Mucosa of descending colon (tissue), 3 donors: ENCODE results near the gene DCAF15. TPM values are rescaled to one million over a fixed set of nuclear protein-coding genes. Genes with fewer than 3 reads are reported as not detected.
A peak's percentile ranks its signal among the peaks of the same experiment; 100 is the strongest.

ENCODE experiments used
- ATAC-seq: fragments of 200-7000 bp; cut with Tn5 transposase; one replicate; pipeline ENCODE4 v1.9.1; 2020; ENCODE audit warnings: mild to moderate bottlenecking, moderate library complexity
- DNase-seq, 3 donors: peaks; one replicate each; pipeline ENCODE4 v3.0.0-alpha.2; 2020
- H3K36me3 ChIP-seq: fragments of 200-600 bp; one replicate; pipeline ENCODE4 v1.8.0; 2021; ENCODE audit warnings: low read depth, mild to moderate bottlenecking
- H3K4me1 ChIP-seq: fragments of 200-600 bp; one replicate; pipeline ENCODE4 v1.8.0; 2021; ENCODE audit warnings: low read depth, mild to moderate bottlenecking
- H3K4me3 ChIP-seq: fragments of 200-600 bp; one replicate; pipeline ENCODE4 v1.8.0; 2021; ENCODE audit warnings: mild to moderate bottlenecking
- H3K9me3 ChIP-seq: fragments of 200-600 bp; one replicate; pipeline ENCODE4 v1.8.0; 2021; ENCODE audit warnings: mild to moderate bottlenecking
- CTCF ChIP-seq: fragments of 200-600 bp; IDR thresholded peaks from one replicate; pipeline ENCODE4 v1.8.0; 2022; ENCODE audit warnings: antibody characterized with exemption, mild to moderate bottlenecking
- intact Hi-C, 2 donors: fragments of 100-400 bp; cut with DNase I in 1 of 2; cut with micrococcal nuclease in 1 of 2; formaldehyde crosslinking; loops; one replicate each; pipeline versions ENCODE4 v1.11.0 to v1.11.1; 2022; cut with DNase I, micrococcal nuclease
- total RNA-seq, 3 donors: library from RNA; stranded (reverse); fragmentation: NEBNext Ultra II Directional in 2 of 3; extraction: Animal tissue kit (Norgen Biotek cat#: 25700) in 2 of 3; gene quantifications; one replicate each; pipeline versions ENCODE4 v1.2.1 to v1.2.4, GENCODE V29; 2021 to 2023
- donor health status: DM: no; HTN: no; CAD: no; lungs with moderate emphysema.
- donor health status: DM: no; HTN: no; CAD: no.
- donor health status: DM: no; HTN: yes; CAD: no.

Gene DCAF15
- total RNA-seq, 3 donors from 2014 or later = 26.4 to 35.2 (median 34.7) TPM

DNA sequence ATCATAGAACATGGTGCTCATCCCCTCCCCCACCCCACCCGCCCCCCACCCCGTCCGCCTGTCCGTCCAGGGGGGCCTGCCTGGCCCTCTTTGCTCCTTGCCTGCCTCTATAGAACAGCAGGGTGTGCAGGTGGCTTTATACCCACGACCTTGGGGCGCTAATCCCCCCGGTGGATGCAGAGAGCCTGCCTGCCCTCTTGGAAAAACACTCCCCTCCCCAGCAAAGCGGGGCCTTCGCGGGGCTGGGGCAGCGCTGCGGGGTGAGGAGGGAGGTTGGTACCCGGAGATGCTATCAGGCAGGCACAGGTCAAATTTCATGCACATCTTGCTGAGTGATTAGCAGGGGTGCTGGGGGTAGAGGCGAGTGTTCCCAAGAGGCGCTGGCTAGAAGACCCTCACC lies 31.9 kb downstream of the DCAF15 start:
- Histone ChIP-seq H3K9me3 (no peaks in the 10 kb centered on the region), H3K4me3 (no peak overlapping the region), H3K4me1 (peaks cover 6% of the 10 kb centered on the region), H3K36me3 (no peaks in the 10 kb centered on the region)
- no peak for ATAC-seq
- DNase-seq = no peak
- TF ChIP-seq CTCF = no peak
- intact Hi-C loops = no loop called here

DNA sequence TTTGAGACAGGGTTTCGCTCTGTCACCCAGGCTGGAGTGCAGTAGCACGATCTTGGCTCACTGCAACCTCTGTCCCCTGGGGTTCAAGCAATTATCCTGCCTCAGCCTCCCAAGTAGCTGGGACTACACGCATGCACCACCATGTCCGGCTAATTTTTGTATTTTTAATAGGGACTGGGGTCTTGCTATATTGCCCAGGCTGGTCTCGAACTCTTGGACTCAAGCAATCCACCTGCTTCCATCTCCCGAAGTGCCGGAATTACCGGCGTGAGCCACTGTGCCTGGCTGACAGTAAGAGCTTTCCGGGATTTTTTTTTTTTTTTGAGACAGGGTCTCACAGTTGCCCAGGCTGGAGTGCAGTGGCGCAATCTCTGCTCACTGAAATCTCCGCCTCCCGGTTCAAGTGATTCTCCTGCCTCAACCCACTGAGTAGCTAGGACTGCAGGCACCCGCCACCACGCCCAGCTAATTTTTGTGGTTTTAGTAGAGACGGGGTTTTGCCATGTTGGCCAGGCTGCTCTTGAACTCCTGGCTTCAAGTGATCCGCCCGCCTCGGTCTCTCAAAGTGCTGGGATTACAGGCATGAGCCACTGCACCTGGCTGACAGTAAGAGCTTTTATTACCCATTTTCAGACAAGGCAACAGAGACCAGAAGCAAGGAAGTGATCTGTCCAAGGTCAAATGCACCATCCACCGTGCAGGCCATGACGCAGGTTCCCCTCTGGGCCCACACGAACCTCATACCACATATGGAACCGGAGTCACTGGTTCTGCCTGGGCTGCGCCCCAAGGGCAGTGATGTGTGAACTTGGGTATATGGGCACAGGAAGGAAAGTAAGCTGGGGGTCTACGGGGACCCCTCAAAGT lies 32.8 kb downstream of the DCAF15 start:
- H3K4me3 ChIP-seq = no peak overlapping the region
- H3K36me3 ChIP-seq = no peaks in the 10 kb centered on the region
- ATAC-seq (peak; percentile 3), DNase-seq (no peak)
- peaks cover 2% of the 10 kb centered on the region for H3K4me1 ChIP-seq
- no peak for TF ChIP-seq CTCF
- no peaks in the 10 kb centered on the region for H3K9me3 ChIP-seq
- intact Hi-C loops = no loop called here

DNA sequence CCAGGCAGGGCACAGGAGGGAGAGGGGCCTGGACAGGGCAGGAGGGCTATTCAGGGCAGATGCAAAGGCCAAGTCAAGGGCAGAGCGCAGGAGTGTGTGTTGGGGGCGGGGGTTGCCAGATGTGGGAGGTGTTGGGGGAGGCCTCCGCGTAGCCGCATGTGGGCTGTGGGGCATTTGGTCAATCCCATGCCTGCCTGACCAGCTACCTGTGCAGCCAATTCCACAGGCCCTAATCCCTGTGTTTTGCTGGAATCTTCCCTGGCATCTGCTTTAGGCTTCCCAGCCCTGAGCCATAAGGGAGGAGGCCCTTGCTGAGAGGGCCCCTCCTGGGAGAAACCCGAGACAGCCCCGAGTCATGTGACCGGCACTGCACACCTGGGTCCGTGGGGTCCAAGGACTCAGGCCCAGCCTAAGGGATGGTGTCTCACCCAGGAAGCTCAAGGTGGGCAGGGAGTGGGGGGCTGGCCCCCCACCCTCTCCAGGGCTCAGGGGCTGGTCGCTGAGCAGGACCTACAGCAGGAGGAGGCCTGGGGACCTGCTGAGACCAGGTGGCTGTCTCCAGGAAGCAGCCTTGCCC lies 33.5 kb downstream of the DCAF15 start:
- no peak overlapping the region for H3K4me3 ChIP-seq
- ATAC-seq = peak; percentile 15
- no peak for DNase-seq

GRCh38 chr19:13986348-13986904 lies 34.1 kb downstream of the DCAF15 start:
- no peak for TF ChIP-seq CTCF
- DNase-seq = peak; percentile 84 to 96 (median 88)
- peak; percentile 83 for ATAC-seq
- H3K36me3 ChIP-seq = no peaks in the 10 kb centered on the region
- no peak overlapping the region for H3K4me3 ChIP-seq
- H3K4me1 ChIP-seq = peaks cover 2% of the 10 kb centered on the region
- no peaks in the 10 kb centered on the region for H3K9me3 ChIP-seq
- intact Hi-C loops = no loop called here

More for the DNA sequence above, 33.5 kb downstream of the DCAF15 start:
- Histone ChIP-seq H3K9me3 (no peaks in the 10 kb centered on the region), H3K4me1 (peaks cover 2% of the 10 kb centered on the region), H3K36me3 (no peaks in the 10 kb centered on the region)
- intact Hi-C loops = no loop called here
- TF ChIP-seq CTCF = no peak

- no peaks in the 10 kb centered on the region for H3K9me3 ChIP-seq
- no peak for TF ChIP-seq CTCF
- ATAC-seq = no peak
- no peaks in the 10 kb centered on the region for H3K36me3 ChIP-seq
- DNase-seq = no peak
- H3K4me3 ChIP-seq = no peak overlapping the region
- H3K4me1 ChIP-seq = peaks cover 2% of the 10 kb centered on the region
- intact Hi-C loops = no loop called here
Measured at GRCh38 chr19:13987101-13987890, 35.0 kb downstream of the DCAF15 start.
